Liver (tissue), 9 donors: ENCODE measurements around the gene NCBP1. TPM values are rescaled to one million over a fixed set of nuclear protein-coding genes. Genes with fewer than 3 reads are reported as not detected.

Source experiments
- DNase-seq: peaks from one replicate; pipeline ENCODE4 v3.0.0-alpha.2; 2017; ENCODE audit warnings: low spot score
- H3K27ac ChIP-seq, 2 donors: one replicate each; pipeline ENCODE4 v1.7.0; 2013; ENCODE audit warnings: inconsistent platforms in 2 of 2, low read length in 2 of 2, control low read depth in 1 of 2, low read depth in 1 of 2, mild to moderate bottlenecking in 1 of 2
- H3K27me3 ChIP-seq, 4 donors: one replicate each; pipeline versions ENCODE4 v1.6.1 to v1.7.0; 2013; ENCODE audit warnings: low read length in 3 of 4, inconsistent platforms in 1 of 4, mild to moderate bottlenecking in 1 of 4, moderate library complexity in 1 of 4; ENCODE audit not compliant: control insufficient read depth in 4 of 4, insufficient read depth in 4 of 4
- H3K36me3 ChIP-seq, 4 donors: one replicate each; pipeline versions ENCODE4 v1.6.1 to v1.7.0; 2013; ENCODE audit warnings: low read length in 3 of 4, mild to moderate bottlenecking in 3 of 4, low read depth in 1 of 4, moderate library complexity in 1 of 4; ENCODE audit not compliant: control insufficient read depth in 4 of 4, insufficient read depth in 3 of 4
- H3K4me1 ChIP-seq, 4 donors: one replicate each; pipeline versions ENCODE4 v1.6.1 to v1.7.0; 2013; ENCODE audit warnings: low read length in 3 of 4, mild to moderate bottlenecking in 3 of 4, moderate library complexity in 1 of 4; ENCODE audit not compliant: control insufficient read depth in 4 of 4, insufficient read depth in 4 of 4
- H3K4me3 ChIP-seq, 3 donors: one replicate each; pipeline versions ENCODE4 v1.6.1 to v1.7.0; 2013; ENCODE audit warnings: low read length in 3 of 3, control low read depth in 1 of 3, low read depth in 1 of 3, mild to moderate bottlenecking in 1 of 3
- H3K9ac ChIP-seq, 2 donors: one replicate each; pipeline ENCODE4 v1.7.0; 2013; ENCODE audit warnings: low read length in 2 of 2, mild to moderate bottlenecking in 2 of 2, moderate library complexity in 2 of 2, control low read depth in 1 of 2, low read depth in 1 of 2
- H3K9me3 ChIP-seq, 4 donors: one replicate each; pipeline versions ENCODE4 v1.6.1 to v1.7.0; 2013; ENCODE audit warnings: low read length in 3 of 4; ENCODE audit not compliant: control insufficient read depth in 4 of 4
- EGR1 ChIP-seq, 2 donors: IDR thresholded peaks; 2 replicates each; pipeline ENCODE4 v1.6.1; 2016 to 2018; ENCODE audit warnings: antibody characterized with exemption in 2 of 2, low read depth in 2 of 2
- FOXA2 ChIP-seq: IDR thresholded peaks from 2 replicates; pipeline ENCODE4 v1.6.1; 2016; ENCODE audit warnings: antibody characterized with exemption
- GABPA ChIP-seq, 2 donors: IDR thresholded peaks in 1 of 2; conservative IDR thresholded peaks in 1 of 2; 2 replicates each; pipeline ENCODE4 v1.6.1; 2016; ENCODE audit warnings: antibody characterized with exemption in 2 of 2, mild to moderate bottlenecking in 1 of 2, moderate library complexity in 1 of 2
- HNF4A ChIP-seq, 2 donors: conservative IDR thresholded peaks; 2 replicates each; pipeline ENCODE4 v1.6.1; 2016; ENCODE audit warnings: antibody characterized with exemption in 2 of 2, mild to moderate bottlenecking in 2 of 2
- HNF4G ChIP-seq: IDR thresholded peaks from 2 replicates; pipeline ENCODE4 v1.6.1; 2016; ENCODE audit warnings: antibody characterized with exemption
- JUND ChIP-seq, 2 donors: IDR thresholded peaks; 2 replicates each; pipeline ENCODE4 v1.6.1; 2016; ENCODE audit warnings: antibody characterized with exemption in 2 of 2
- NR2F2 ChIP-seq: IDR thresholded peaks from 2 replicates; pipeline ENCODE4 v1.6.1; 2016; ENCODE audit warnings: antibody characterized with exemption
- REST ChIP-seq: IDR thresholded peaks from 2 replicates; pipeline ENCODE4 v1.6.1; 2016; ENCODE audit warnings: antibody characterized with exemption, mild to moderate bottlenecking
- RXRA ChIP-seq, 2 donors: IDR thresholded peaks; 2 replicates each; pipeline ENCODE4 v1.6.1; 2017 to 2018; ENCODE audit warnings: antibody characterized with exemption in 2 of 2, mild to moderate bottlenecking in 1 of 2
- SP1 ChIP-seq: IDR thresholded peaks from 2 replicates; pipeline ENCODE4 v1.6.1; 2018; ENCODE audit warnings: antibody characterized with exemption, mild to moderate bottlenecking
- TAF1 ChIP-seq: conservative IDR thresholded peaks from 2 replicates; pipeline ENCODE4 v1.6.1; 2016; ENCODE audit warnings: antibody characterized with exemption, mild to moderate bottlenecking
- WGBS: extraction: QIAGEN DNeasy Blood & Tissue Kit; methylation state at CpG from one replicate; pipeline ENCODE4 v1.1.7; 2013; 5-methylcytosine and 5-hydroxymethylcytosine counted together
- polyA plus RNA-seq, 2 donors: library from polyadenylated mRNA; stranded (reverse) in 1 of 2; unstranded in 1 of 2; fragments of 200-250 nt in 1 of 2; fragments of >200 nt in 1 of 2; fragmentation: Nextera tagmentation in 1 of 2; extraction: Ambion mirVana in 1 of 2; gene quantifications; one replicate each; pipeline versions ENCODE4 v1.2.1 to v1.2.3, GENCODE V29; 2013 to 2015
- total RNA-seq, 2 donors: library from RNA; depleted of rRNA; stranded (reverse); fragments of >200 nt; gene quantifications; one replicate each; pipeline ENCODE4 v1.2.3, GENCODE V29; 2014
- TF ChIP-seq, protein P1 (sequence below): IDR thresholded peaks from 2 replicates; pipeline ENCODE4 v1.6.1; 2016; ENCODE audit warnings: antibody characterized with exemption
- donor health status: healthy.
- donor health status: healthy.
- donor health status: healthy.
- donor health status: healthy.
- donor health status: healthy.

The NCBP1 gene
- total and polyA plus RNA-seq, 4 donors, result 6.6 to 16.6 (median 12.5) TPM

DNA sequence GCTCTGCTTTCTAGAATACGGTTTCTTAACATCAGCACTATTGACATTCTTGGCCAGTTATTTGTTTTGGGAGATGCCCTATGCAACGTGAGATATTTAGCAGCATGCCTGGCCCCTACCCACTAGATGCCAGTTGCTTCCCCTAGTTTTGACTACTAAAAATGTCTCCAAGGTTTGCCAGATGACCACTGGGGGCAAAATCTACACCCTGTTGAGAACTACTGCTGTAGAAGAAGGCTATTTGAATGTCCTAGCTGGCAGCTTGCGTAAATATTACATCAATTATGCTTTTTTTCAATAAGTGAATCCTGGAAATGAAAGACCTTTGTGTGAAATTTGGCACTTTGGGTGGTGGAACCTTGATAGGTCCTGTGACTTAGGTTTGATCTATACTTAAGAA is 5.0 kb downstream of the NCBP1 start:
- no peak overlapping the region for H3K27ac ChIP-seq
- DNase-seq, result no peak
- 56% methylated on average over 3 of the region's 3 CpGs for WGBS

DNA sequence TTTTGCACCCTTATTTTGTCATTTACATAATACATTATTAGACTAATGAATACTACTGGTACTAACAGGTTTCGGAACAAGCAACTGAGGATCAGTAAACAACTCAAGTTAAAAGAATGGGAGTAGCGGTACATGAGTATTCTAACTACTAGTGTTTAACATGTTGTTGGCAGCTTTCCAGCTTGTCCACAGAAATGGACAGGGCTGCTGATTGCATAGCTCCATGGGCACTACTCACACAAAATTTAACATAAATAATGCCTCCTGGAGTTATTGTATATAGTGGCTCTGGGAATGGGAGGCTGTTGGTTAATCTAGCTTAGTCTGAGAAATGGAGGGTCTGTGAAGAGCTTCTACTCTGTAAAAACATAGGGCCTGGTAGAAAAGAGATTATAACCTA is 6.7 kb downstream of the NCBP1 start:
- DNase-seq, result no peak
- Histone ChIP-seq H3K4me3 (no peak overlapping the region), H3K9me3 (no peaks in the 10 kb centered on the region), H3K27ac (no peak overlapping the region), H3K27me3 (no peaks in the 10 kb centered on the region), H3K36me3 (peaks cover 3 to 25% (median 18%) of the 10 kb centered on the region in 4 donors), H3K4me1 (peaks cover 1 to 29% (median 22%) of the 10 kb centered on the region in 4 donors), H3K9ac (no peak overlapping the region)
- WGBS, result 85% methylated on average over 2 of the region's 2 CpGs
- TF ChIP-seq, protein P1, sequence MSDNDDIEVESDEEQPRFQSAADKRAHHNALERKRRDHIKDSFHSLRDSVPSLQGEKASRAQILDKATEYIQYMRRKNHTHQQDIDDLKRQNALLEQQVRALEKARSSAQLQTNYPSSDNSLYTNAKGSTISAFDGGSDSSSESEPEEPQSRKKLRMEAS, result no peak
- no peak for TF ChIP-seq TAF1

More for the DNA sequence above, 5.0 kb downstream of the NCBP1 start:
- Histone ChIP-seq H3K36me3 (peaks cover 0 to 20% (median 14%) of the 10 kb centered on the region in 4 donors), H3K9ac (no peak overlapping the region), H3K4me1 (peaks cover 4 to 40% (median 25%) of the 10 kb centered on the region in 4 donors), H3K4me3 (no peak overlapping the region), H3K9me3 (no peaks in the 10 kb centered on the region), H3K27me3 (no peaks in the 10 kb centered on the region)
- TF ChIP-seq EGR1 (IDR thresholded peaks at IDR 0.05; ENCODE audit: low read depth in 2 of 2), result no peak
- no peak for TF ChIP-seq JUND (IDR thresholded peaks at IDR 0.05)

DNA sequence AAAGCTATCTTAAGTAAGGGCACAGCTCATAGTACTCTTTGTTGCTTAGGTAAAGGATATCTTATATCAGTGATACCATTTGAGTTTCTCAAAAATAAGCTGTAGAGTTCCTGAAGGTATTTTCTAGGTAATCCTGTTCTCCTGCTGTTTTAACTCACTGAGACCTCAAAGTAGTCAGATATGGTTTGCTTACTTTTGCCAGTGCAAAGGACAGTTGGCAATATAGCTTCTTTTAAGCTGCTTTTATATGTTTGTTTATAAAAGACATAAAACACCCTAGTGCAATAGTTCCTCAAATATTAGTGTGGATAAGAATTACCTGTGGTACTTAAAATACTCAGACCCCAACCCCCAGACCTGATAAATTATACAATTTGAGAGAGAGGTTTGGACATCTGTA is 12.1 kb downstream of the NCBP1 start:
- no peak overlapping the region for H3K4me3 ChIP-seq
- H3K36me3 ChIP-seq, result peaks cover 4 to 37% (median 28%) of the 10 kb centered on the region in 4 donors
- DNase-seq, result no peak
- no peak for TF ChIP-seq NR2F2
- peak in 1 of 2 donors; percentile 4 for TF ChIP-seq HNF4A (conservative IDR thresholded peaks at IDR 0.05)
- TF ChIP-seq HNF4G, result no peak
- no peaks in the 10 kb centered on the region for H3K27me3 ChIP-seq
- peak overlapping the region in 1 of 2 donors; percentile 7 for H3K9ac ChIP-seq
- no peak overlapping the region for H3K27ac ChIP-seq
- H3K9me3 ChIP-seq, result no peaks in the 10 kb centered on the region
- peaks cover 0 to 17% (median 13%) of the 10 kb centered on the region in 4 donors for H3K4me1 ChIP-seq

DNA sequence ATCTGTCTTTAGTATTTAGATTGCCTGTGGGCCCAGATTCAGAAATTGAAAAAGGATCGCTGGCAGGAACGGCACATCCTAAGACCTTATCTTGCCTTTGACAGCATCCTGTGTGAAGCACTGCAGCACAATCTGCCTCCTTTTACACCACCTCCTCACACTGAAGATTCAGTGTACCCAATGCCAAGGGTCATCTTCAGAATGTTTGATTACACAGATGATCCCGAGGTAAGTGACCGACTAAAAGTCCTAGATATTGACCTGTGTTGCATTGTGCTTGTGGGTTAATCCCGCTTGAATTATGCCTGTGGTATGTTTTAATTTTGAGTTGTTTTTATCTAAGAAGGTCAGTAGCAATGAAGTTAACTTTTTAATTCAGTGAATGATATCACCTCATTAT is 14.4 kb downstream of the NCBP1 start:
- no peak overlapping the region for H3K4me3 ChIP-seq
- DNase-seq, result no peak
- no peaks in the 10 kb centered on the region for H3K27me3 ChIP-seq
- H3K9me3 ChIP-seq, result no peaks in the 10 kb centered on the region
- TF ChIP-seq HNF4A (conservative IDR thresholded peaks at IDR 0.05) (peak; percentile 61 to 74), HNF4G (peak; percentile 10), JUND (IDR thresholded peaks at IDR 0.05) (peak in 1 of 2 donors; percentile 10), SP1 (peak; percentile 6), REST (no peak), RXRA (IDR thresholded peaks at IDR 0.05) (peak; percentile 35 to 41), GABPA (IDR thresholded peaks at IDR 0.05 in 1 of 2, conservative IDR thresholded peaks at IDR 0.05 in 1 of 2) (no peak), FOXA2 (no peak)
- peaks cover 0 to 17% (median 13%) of the 10 kb centered on the region in 4 donors for H3K4me1 ChIP-seq
- WGBS, result 50% methylated on average over 5 of the region's 5 CpGs
- H3K36me3 ChIP-seq, result peaks cover 10 to 36% (median 25%) of the 10 kb centered on the region in 4 donors
- H3K9ac ChIP-seq, result no peak overlapping the region
- H3K27ac ChIP-seq, result no peak overlapping the region
